Nephron (organoid): ENCODE measurements around the gene CMTM8.

ENCODE experiments used
- H3K27ac Mint-ChIP-seq, 3 experiments: 2 replicates each; pipeline ENCODE4 v1.8.0; 2020; ENCODE audit warnings: mixed read lengths in 3 of 3, mild to moderate bottlenecking in 2 of 3, moderate library complexity in 1 of 3
- H3K27me3 Mint-ChIP-seq: 2 replicates; pipeline ENCODE4 v1.8.0; 2021; ENCODE audit warnings: low read depth, mild to moderate bottlenecking, moderate library complexity, mixed read lengths
- H3K36me3 Mint-ChIP-seq: 2 replicates; pipeline ENCODE4 v1.8.0; 2020; ENCODE audit warnings: low read depth, mixed read lengths
- H3K4me1 Mint-ChIP-seq: 2 replicates; pipeline ENCODE4 v1.8.0; 2020; ENCODE audit warnings: mixed read lengths
- H3K4me3 Mint-ChIP-seq, 3 experiments: 2 replicates each; pipeline ENCODE4 v1.8.0; 2020; ENCODE audit warnings: mild to moderate bottlenecking in 3 of 3, mixed read lengths in 3 of 3, moderate library complexity in 2 of 3
- H3K9me3 Mint-ChIP-seq: 2 replicates; pipeline ENCODE4 v1.8.0; 2020; ENCODE audit warnings: mixed read lengths
- TF ChIP-seq, protein P1 (sequence below), 3 experiments: fragments of 200-600 bp; sonication (generic); IDR thresholded peaks; one replicate each; pipeline ENCODE4 v1.5.0; 2021; ENCODE audit warnings: antibody characterized with exemption in 3 of 3; ENCODE audit not compliant: unreplicated experiment in 3 of 3

CMTM8 gene

DNA sequence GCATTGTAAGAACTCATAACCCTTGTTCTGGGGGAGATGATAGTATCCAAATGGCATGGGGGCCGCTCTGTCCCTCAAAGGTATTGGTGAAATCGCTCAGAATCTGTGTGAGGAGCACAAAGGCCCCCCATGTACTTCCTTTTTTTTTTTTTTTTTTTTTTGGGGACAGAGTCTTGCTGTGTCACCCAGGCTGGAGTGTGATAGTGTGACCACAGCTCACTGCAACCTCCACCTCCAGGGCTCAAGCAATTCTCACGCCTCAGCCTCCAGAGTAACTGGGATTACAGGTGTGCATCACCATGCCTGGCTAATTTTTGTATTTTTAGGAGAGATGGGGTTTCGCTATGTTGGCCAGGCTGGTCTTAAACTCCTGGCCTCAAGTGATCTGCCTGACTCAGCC is 37.0 kb downstream of the CMTM8 start:
- TF ChIP-seq, protein P1, sequence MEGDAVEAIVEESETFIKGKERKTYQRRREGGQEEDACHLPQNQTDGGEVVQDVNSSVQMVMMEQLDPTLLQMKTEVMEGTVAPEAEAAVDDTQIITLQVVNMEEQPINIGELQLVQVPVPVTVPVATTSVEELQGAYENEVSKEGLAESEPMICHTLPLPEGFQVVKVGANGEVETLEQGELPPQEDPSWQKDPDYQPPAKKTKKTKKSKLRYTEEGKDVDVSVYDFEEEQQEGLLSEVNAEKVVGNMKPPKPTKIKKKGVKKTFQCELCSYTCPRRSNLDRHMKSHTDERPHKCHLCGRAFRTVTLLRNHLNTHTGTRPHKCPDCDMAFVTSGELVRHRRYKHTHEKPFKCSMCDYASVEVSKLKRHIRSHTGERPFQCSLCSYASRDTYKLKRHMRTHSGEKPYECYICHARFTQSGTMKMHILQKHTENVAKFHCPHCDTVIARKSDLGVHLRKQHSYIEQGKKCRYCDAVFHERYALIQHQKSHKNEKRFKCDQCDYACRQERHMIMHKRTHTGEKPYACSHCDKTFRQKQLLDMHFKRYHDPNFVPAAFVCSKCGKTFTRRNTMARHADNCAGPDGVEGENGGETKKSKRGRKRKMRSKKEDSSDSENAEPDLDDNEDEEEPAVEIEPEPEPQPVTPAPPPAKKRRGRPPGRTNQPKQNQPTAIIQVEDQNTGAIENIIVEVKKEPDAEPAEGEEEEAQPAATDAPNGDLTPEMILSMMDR (IDR thresholded peaks at IDR 0.05; ENCODE audit: unreplicated experiment in 3 of 3), result no peak
- Mint-ChIP-seq H3K4me3 (no peak overlapping the region), H3K36me3 (no peaks in the 10 kb centered on the region), H3K27ac (no peak overlapping the region), H3K9me3 (no peaks in the 10 kb centered on the region), H3K27me3 (no peaks in the 10 kb centered on the region), H3K4me1 (no peaks in the 10 kb centered on the region)

DNA sequence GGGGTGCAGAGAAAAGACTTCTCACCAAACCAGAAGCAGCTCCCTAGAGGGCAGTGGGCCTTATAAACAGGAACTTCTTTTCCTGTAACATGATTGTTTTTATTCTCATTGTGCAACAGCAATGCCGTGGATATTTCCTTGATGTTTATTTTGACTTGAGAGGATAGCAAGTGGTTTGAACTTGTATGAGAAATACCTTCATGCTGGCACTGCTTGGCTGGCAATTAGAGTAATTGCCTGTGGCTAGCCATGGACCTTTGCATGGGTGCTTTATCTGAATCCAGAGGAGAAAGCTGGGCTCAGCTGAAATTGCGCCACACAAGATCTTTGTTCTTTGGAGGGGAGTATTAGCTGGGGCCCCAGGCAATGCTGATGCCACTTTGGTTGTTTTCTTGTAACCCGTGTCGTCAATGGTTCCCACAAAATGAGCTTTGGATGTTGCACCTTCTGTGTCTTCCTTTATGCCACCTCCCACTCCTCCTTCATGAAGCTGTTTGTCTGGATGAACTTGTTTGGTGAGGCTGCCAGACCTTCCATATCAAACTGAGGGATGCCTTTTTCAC is 37.9 kb downstream of the CMTM8 start:
- H3K27me3 Mint-ChIP-seq, result no peaks in the 10 kb centered on the region
- H3K4me3 Mint-ChIP-seq, result no peak overlapping the region
- H3K27ac Mint-ChIP-seq, result no peak overlapping the region
- no peaks in the 10 kb centered on the region for H3K9me3 Mint-ChIP-seq
- no peaks in the 10 kb centered on the region for H3K36me3 Mint-ChIP-seq
- no peaks in the 10 kb centered on the region for H3K4me1 Mint-ChIP-seq
- TF ChIP-seq, protein P1 (IDR thresholded peaks at IDR 0.05; ENCODE audit: unreplicated experiment in 3 of 3), result no peak

DNA sequence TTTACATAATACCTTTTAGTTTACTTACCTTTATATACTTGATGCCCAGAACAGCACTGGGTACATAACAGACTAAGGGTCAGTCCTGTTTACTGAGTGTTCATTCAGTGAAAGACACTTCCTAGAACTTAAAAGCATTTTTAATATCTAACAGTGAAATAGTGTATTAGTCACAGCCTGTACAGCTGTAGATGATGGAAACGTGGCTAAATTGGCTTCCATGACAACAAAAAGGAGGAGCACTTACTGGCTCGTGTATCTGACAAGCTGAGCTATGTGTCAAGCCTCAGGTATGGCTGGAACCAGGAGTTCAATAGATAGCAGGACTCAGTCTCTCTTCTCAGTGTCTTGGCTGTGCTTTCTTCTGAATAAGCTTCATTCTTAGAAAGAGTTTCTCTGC is 40.2 kb downstream of the CMTM8 start:
- Mint-ChIP-seq H3K4me1 (no peaks in the 10 kb centered on the region), H3K9me3 (no peaks in the 10 kb centered on the region), H3K36me3 (no peaks in the 10 kb centered on the region), H3K27ac (no peak overlapping the region), H3K27me3 (no peaks in the 10 kb centered on the region), H3K4me3 (no peak overlapping the region)
- TF ChIP-seq, protein P1 (IDR thresholded peaks at IDR 0.05; ENCODE audit: unreplicated experiment in 3 of 3), result no peak

DNA sequence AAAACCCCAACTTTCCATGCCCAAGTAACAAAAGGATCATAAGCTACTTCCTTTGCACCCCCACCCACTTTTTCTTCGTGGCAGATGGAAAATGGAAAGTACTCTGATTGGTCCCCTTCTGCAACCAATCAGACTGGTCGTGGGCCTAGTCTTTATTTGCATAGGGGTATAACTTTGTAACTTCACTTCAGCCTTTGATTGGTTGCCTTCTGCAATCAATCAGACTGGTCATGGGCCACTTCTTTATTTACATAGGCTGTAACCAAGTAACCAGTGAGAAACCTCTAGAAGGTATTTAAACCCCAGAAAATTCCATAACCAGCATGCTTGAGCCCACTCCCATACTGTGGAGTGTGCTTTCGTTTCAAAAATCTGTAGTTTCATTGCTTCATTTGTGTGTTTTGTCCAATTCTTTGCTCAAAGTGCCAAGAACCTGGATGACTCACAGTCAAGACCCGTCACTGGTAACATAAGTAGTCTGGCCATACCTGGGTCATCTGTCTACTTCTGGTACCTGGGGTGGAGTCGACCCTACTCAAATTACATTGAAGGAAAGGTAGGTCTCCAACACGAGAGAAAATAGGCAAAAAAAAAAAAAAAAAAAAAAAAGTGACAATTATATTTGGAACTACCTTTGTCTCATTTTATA is 41.9 kb downstream of the CMTM8 start:
- Mint-ChIP-seq H3K4me1 (no peaks in the 10 kb centered on the region), H3K36me3 (no peaks in the 10 kb centered on the region), H3K4me3 (no peak overlapping the region), H3K27ac (no peak overlapping the region), H3K27me3 (no peaks in the 10 kb centered on the region), H3K9me3 (no peaks in the 10 kb centered on the region)
- TF ChIP-seq, protein P1 (IDR thresholded peaks at IDR 0.05; ENCODE audit: unreplicated experiment in 3 of 3), result no peak

DNA sequence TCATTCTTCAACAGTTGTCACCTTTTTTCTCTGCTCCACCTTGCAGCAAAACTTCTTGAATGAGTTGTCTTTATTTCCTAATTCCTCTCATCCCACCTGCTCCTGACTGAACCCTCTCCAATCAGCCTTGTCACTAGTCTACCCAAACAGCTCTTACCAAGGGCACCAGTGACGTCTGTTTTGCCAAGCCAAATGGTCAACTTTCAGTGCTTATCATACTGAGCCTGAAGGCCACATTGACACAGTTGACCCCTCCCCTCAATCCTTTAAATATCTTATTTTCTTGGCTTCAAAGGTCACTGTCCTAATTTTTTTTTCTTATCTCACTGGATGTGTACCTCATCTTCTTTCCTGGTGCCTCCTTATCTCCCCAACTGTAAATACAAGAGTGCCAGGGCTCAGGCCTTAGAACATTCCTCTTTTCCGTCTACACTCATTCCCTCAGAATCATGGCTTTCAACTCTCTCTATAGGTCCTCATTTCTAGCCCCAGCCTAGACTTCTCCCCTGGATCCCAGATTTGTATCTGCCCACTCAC is 43.2 kb downstream of the CMTM8 start:
- no peaks in the 10 kb centered on the region for H3K36me3 Mint-ChIP-seq
- TF ChIP-seq, protein P1 (IDR thresholded peaks at IDR 0.05; ENCODE audit: unreplicated experiment in 3 of 3), result no peak
- H3K4me3 Mint-ChIP-seq, result no peak overlapping the region
- no peak overlapping the region for H3K27ac Mint-ChIP-seq
- H3K27me3 Mint-ChIP-seq, result no peaks in the 10 kb centered on the region
- H3K4me1 Mint-ChIP-seq, result no peaks in the 10 kb centered on the region
- H3K9me3 Mint-ChIP-seq, result no peaks in the 10 kb centered on the region
